NB4 (cell line): ENCODE measurements around the gene ENG.

Experiments
- MYC ChIP-seq: IDR thresholded peaks from 2 replicates; pipeline ENCODE4 v1.6.1; 2011; ENCODE audit warnings: low read depth, low read length
- POLR2A ChIP-seq: IDR thresholded peaks from 2 replicates; pipeline ENCODE4 v1.6.1; 2011; ENCODE audit warnings: mild to moderate bottlenecking; ENCODE audit not compliant: insufficient read length; ENCODE audit errors: extremely low read depth
- TF ChIP-seq, protein P1 (sequence below): IDR thresholded peaks from one replicate; pipeline ENCODE4 v1.5.1; 2012; ENCODE audit warnings: low read depth, low read length
- TF ChIP-seq, protein P2 (sequence below): IDR thresholded peaks from 2 replicates; pipeline ENCODE4 v1.6.1; 2011; ENCODE audit warnings: low read depth, low read length

DNA sequence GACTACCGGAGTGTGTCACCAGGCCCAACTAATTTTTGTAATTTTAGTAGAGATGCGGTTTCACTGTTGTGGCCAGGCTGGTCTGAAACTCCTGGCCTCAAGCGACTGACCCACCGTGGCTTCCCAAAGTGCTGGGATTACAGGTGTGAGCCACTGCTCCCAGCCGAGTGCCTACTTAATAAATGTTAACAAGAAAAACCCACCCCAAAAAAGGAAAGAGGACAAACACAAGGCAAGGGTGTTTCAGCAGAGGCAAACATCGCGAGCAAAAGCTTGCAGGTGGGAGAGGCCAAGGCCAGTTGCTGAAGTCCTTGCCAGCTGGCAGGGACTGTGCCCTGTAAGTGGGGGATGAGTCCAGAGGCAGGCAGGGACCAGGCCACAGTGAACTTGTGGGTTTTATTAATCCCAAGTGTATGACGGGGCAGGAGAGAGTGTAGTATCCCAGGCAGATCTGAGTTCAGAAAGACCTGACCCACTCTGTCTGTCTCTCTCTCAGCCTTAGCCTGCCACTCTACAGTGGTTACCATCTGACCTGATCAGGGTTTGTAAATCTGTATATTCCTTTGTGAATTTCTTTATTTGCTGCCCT, 58.1 kb downstream of the ENG start:
- TF ChIP-seq, protein P1, sequence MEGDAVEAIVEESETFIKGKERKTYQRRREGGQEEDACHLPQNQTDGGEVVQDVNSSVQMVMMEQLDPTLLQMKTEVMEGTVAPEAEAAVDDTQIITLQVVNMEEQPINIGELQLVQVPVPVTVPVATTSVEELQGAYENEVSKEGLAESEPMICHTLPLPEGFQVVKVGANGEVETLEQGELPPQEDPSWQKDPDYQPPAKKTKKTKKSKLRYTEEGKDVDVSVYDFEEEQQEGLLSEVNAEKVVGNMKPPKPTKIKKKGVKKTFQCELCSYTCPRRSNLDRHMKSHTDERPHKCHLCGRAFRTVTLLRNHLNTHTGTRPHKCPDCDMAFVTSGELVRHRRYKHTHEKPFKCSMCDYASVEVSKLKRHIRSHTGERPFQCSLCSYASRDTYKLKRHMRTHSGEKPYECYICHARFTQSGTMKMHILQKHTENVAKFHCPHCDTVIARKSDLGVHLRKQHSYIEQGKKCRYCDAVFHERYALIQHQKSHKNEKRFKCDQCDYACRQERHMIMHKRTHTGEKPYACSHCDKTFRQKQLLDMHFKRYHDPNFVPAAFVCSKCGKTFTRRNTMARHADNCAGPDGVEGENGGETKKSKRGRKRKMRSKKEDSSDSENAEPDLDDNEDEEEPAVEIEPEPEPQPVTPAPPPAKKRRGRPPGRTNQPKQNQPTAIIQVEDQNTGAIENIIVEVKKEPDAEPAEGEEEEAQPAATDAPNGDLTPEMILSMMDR = no peak
- TF ChIP-seq POLR2A = peak; percentile 17
- TF ChIP-seq, protein P2, sequence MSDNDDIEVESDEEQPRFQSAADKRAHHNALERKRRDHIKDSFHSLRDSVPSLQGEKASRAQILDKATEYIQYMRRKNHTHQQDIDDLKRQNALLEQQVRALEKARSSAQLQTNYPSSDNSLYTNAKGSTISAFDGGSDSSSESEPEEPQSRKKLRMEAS = no peak
- no peak for TF ChIP-seq MYC
